Kasumi-1 (cell line): ENCODE results near the gene GNRH2.
"Not testable (repeated sequence)": the region's sequence is repeated elsewhere in the genome, so short reads cannot be mapped to it uniquely, and the experiment has no call there.

Experiments
- DNase-seq, 2 experiments: peaks; one replicate each; lab custom pipeline; 2025; lab: John Stamatoyannopoulos, UW

Gene GNRH2

GRCh38 chr20:3042625-3043024 lies 797 bp upstream of the GNRH2 start:
- DNase-seq, result no peak

GRCh38 chr20:3044336-3044965 lies 1.0 kb downstream of the GNRH2 start:
- DNase-seq, result no peak

GRCh38 chr20:3045042-3045815 lies 1.8 kb downstream of the GNRH2 start:
- DNase-seq, result peak; percentile 62 to 67

DNA sequence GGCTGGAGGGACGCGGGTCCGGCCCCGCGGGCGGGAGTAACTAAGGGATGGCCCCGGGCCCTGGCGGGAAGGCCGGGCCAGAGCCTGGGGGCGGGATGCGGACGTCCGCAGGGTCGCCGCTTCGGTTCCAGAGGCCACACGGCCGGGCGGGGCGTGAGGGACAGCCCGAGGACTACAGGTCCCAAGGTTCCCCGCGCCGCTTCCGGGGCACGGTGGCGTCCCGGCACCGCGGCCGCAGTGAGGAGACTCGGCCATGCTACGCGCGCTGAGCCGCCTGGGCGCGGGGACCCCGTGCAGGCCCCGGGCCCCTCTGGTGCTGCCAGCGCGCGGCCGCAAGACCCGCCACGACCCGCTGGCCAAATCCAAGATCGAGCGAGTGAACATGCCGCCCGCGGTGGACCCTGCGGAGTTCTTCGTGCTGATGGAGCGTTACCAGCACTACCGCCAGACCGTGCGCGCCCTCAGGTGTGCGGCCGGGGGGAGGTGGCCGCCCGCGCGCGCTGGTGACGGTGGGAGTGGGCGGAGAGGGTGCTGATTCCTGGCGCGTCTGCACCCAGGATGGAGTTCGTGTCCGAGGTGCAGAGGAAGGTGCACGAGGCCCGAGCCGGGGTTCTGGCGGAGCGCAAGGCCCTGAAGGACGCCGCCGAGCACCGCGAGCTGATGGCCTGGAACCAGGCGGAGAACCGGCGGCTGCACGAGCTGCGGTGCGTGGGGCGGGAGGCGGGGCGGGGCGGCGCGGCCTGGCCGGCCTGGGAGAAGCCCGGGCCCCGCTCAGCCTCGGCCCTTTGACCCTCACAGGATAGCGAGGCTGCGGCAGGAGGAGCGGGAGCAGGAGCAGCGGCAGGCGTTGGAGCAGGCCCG lies 2.6 kb downstream of the GNRH2 start, which contains the start of gene MRPS26:
Gene MRPS26, plus strand, starts transcription at position 237 of the 861 bp plus-strand sequence. Its CDS starts 17 bp downstream, at position 254.
- DNase-seq, result peak; percentile 67

DNA sequence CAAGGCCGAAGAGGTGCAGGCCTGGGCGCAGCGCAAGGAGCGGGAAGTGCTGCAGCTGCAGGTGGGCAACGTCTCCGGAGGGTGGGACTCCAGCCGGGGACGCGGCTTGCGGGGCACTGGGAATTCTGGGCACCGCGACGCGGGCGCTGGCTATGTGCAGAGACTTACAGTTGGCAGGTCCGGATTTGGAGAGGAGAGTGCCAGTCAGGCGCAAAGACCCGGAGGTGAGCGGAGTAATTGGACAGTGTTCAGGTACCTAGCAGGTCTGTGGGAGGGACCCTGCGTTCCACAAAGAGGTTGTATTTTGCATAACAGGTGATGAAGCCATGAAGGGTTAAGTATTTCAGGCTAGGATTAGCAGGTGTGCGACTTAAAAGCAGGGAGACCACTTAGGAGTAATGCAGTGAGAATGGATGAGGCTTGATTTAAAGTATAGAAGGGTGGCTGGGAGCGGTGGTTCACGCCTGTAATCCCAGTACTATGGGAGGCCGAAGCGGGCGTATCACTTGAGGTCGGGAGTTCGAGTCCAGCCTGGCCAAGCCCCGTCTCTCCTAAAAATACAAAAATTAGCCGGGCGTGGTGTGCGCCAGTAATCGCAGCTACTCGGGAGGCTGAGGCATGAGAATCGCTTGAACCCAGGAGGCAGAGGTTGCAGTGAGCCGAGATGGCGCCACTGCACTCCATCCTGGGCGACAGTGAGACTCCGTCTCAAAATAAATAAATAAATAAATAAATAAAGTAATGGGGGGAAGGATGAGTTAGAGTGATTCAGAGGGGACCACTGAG lies 3.4 kb downstream of the GNRH2 start:
- DNase-seq, result no peak

GRCh38 chr20:3047486-3048419 lies 4.3 kb downstream of the GNRH2 start:
- DNase-seq, result peak in 1 of 2 experiments; percentile 23

DNA sequence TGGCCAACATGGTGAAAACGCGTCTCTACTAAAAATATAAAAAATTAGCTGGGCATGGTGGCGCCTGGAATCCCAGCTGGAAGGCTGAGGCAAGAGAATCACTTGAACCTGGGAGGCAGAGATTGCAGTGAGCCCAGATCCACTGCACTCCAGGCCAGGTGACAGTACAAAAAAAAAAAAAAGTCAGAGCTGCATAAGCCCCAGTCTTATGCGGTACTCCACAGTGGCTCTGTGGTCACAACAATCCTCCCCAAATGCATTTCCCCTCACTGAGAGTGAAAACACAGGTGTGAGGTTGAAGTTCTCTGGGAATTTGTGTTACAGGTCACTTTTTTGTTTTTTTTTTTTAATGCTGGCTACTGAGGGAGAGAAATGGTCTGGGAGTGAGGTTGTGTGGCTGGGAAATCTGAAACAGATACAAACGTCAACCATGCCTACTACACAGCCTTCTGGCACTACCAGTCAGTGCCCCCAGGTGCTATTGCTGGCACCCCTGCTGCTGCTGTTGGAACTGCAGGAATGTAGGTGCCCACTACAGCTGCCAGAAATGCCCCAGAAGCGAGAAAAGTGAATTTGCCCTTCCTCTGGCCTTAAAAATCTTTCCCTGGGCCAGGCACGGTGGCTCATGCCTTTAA lies 8.1 kb downstream of the GNRH2 start:
- peak; percentile 14 to 20 for DNase-seq

GRCh38 chr20:3059489-3059888 lies 16.1 kb downstream of the GNRH2 start:
- no peak for DNase-seq

GRCh38 chr20:3064119-3064518 lies 20.7 kb downstream of the GNRH2 start:
- DNase-seq, result not testable (repeated sequence)

- no peak for DNase-seq
Observed at GRCh38 chr20:3067139-3068014, 24.0 kb downstream of the GNRH2 start.

GRCh38 chr20:3068075-3068474 lies 24.7 kb downstream of the GNRH2 start:
- DNase-seq, result no peak

DNA sequence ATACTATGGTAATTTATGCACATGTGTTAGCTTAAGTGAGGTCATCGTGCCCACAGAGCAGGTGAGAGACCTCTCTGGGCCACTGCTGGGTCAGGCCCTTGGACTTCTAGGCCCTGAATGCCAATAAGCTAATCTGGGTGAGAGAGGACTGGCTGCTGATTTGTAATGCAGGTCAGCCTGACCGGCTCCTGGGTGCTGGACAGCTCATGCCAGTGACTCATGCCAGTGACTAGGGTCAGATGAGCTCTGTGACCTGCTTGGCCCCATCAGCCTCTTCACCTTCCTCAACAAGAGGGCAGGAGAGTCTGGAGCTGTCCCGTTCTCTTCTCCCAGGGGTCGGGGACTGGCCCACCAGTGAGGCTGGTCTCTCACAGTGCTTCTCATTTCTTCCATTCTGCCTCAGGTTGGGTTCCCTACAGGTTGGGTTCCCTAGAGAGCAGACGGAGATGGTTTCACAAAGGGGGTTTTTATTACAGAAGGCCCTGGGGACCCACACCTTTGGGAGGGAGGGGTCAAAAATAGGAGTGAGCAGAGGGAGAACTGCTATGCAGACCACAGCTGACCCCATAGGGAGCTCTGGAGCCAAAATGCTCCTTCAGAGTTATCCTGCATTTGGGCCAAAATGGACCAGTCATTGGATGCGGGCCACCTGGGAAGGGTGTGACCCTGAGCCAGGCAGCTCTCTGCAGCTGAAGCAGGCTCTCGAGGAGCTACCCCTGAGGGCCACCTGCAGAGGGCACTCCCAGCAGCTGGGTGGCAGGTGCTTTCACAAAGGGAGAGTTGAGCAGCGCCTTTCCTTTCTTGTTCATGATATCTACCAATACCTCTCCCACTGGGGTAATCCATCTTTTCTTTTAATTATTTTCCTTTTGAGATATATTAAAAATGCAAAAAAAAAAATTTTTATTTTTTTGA lies 25.8 kb downstream of the GNRH2 start:
- DNase-seq, result no peak

DNA sequence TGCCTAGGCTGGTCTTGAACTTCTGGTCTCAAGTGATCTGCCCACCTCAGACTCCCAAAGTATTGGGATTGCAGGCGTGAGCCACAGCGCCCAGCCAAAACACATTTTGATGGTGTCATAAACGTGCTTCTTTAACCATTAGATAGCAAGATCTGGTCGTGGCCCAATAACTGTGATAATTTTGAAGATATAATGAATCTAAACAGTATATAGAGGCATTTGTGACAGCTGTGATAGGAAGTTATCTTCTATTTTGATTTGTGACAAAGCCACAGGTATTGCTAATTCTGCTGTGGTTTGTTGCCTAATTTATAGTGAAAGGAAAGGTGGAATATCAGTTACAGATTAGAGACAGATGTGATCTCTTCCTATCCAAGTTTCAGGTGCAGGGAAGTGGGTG lies 27.3 kb downstream of the GNRH2 start:
- no peak for DNase-seq

DNA sequence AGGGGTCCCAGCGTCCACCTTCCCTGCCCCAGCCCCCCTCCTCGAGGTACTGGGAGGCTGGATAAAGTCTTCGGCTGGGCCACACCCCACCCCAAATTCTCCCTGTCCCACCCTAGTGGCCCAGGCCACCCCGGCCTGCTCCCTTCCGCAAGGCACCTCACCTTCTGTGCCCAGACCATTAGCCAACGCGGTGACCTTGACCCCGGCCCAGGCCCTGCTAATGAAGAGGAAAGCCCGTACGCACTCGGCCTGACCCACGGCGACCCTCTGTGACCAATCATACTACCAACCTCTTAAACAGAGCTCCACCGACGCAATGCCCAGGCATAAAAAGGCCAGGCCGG lies 27.8 kb downstream of the GNRH2 start:
- DNase-seq, result no peak

DNA sequence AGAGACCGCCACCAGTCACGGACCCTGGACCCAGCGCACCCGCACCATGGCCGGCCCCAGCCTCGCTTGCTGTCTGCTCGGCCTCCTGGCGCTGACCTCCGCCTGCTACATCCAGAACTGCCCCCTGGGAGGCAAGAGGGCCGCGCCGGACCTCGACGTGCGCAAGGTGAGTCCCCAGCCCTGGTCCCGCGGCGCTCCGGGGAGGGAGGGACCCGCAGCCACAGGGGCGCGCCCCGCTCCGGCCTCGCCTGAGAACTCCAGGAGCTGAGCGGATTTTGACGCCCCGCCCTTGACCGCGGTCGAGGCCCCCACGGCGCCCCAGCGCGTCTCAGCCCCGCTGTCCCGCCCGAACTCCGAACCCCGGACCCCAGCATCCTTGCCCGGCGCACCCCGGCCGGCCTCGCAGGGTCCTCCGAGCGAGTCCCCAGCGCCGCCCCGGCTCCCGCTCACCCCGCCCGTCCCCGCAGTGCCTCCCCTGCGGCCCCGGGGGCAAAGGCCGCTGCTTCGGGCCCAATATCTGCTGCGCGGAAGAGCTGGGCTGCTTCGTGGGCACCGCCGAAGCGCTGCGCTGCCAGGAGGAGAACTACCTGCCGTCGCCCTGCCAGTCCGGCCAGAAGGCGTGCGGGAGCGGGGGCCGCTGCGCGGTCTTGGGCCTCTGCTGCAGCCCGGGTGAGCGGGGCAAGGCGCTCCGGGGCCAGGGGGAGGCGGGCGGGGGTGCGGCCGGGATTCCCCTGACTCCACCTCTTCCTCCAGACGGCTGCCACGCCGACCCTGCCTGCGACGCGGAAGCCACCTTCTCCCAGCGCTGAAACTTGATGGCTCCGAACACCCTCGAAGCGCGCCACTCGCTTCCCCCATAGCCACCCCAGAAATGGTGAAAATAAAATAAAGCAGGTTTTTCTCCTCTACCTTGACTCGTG lies 28.4 kb downstream of the GNRH2 start, which contains the start of gene OXT:
Gene OXT, plus strand, starts transcription at position 11 of the 920 bp plus-strand sequence. Its CDS starts 36 bp downstream, at position 47.
- peak; percentile 51 to 54 for DNase-seq

- no peak for DNase-seq
Observed at GRCh38 chr20:3072530-3073250, 29.3 kb downstream of the GNRH2 start.
